Gastroesophageal sphincter (tissue), 3 donors: ENCODE measurements around the gene GPR137B.

Source experiments
- POLR2A ChIP-seq, 2 donors: fragments of 450-650 bp; IDR thresholded peaks; one replicate each; pipeline ENCODE4 v1.6.1; 2017; ENCODE audit warnings: antibody characterized with exemption in 2 of 2, mild to moderate bottlenecking in 2 of 2, moderate library complexity in 1 of 2
- TF ChIP-seq, protein P1 (sequence below), 4 experiments: fragments of 200-600 bp in 2 of 4; fragments of 450-650 bp in 2 of 4; sonication (generic) in 1 of 4; IDR thresholded peaks; one replicate each; pipeline ENCODE4 v1.5.1; 2017 to 2019; ENCODE audit warnings: antibody characterized with exemption in 4 of 4, mild to moderate bottlenecking in 2 of 4, moderate library complexity in 2 of 4

DNA sequence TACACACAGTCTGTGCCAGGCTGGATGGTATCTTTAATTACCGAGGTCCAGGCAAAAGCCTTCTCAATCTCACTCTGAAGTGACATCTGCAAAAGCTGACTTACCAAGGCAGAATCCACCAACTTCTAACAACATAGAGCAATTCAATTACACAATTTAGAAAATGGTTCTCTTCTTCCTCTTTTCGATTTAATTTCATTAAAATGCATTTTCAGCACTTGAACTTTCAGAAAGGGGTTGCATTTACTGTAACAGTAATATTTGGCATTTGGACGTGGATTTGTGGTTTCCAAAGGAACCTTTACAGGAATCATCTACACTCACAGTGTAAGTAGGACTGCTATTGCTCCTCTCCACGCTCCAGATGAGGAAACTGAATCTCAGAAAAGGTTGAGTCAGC, 86.1 kb downstream of the GPR137B start:
- TF ChIP-seq, protein P1, sequence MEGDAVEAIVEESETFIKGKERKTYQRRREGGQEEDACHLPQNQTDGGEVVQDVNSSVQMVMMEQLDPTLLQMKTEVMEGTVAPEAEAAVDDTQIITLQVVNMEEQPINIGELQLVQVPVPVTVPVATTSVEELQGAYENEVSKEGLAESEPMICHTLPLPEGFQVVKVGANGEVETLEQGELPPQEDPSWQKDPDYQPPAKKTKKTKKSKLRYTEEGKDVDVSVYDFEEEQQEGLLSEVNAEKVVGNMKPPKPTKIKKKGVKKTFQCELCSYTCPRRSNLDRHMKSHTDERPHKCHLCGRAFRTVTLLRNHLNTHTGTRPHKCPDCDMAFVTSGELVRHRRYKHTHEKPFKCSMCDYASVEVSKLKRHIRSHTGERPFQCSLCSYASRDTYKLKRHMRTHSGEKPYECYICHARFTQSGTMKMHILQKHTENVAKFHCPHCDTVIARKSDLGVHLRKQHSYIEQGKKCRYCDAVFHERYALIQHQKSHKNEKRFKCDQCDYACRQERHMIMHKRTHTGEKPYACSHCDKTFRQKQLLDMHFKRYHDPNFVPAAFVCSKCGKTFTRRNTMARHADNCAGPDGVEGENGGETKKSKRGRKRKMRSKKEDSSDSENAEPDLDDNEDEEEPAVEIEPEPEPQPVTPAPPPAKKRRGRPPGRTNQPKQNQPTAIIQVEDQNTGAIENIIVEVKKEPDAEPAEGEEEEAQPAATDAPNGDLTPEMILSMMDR (IDR thresholded peaks at IDR 0.05): no peak
- no peak for TF ChIP-seq POLR2A (IDR thresholded peaks at IDR 0.05)
